DND-41 (cell line): Measurements from ENCODE around the gene PADI3.

Experiments used
- EZH2 ChIP-seq: IDR thresholded peaks from 3 replicates; pipeline ENCODE4 v1.6.1; 2012; ENCODE audit warnings: borderline replicate concordance, low read depth, mild to moderate bottlenecking, moderate library complexity, low read length, inconsistent platforms; ENCODE audit not compliant: severe bottlenecking
- TF ChIP-seq, protein P1 (sequence below): IDR thresholded peaks from 2 replicates; pipeline ENCODE4 v1.5.1; 2012; ENCODE audit warnings: borderline replicate concordance, low read length, moderate library complexity, mild to moderate bottlenecking; ENCODE audit not compliant: poor library complexity, severe bottlenecking; ENCODE audit errors: extremely low read depth

DNA sequence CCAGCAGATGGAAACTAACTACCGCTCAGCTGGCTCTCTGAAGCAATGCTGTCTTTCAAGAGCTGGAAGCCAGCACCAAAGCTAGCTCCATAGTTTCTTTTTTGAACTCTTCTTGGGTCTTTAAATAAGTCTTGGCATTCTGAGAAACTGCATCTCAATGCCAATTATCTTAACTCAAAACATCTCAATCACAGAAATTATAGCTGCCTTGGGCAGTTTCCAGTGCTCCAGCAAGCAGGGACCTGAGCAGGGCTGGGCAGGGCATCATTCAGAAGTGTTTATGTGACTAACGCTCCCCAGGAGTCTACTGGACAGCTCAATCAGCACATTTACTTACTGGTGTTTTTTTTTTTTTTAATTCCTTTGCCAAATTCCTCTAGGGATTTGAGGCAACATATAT, 40.8 kb downstream of the PADI3 start:
- TF ChIP-seq, protein P1, sequence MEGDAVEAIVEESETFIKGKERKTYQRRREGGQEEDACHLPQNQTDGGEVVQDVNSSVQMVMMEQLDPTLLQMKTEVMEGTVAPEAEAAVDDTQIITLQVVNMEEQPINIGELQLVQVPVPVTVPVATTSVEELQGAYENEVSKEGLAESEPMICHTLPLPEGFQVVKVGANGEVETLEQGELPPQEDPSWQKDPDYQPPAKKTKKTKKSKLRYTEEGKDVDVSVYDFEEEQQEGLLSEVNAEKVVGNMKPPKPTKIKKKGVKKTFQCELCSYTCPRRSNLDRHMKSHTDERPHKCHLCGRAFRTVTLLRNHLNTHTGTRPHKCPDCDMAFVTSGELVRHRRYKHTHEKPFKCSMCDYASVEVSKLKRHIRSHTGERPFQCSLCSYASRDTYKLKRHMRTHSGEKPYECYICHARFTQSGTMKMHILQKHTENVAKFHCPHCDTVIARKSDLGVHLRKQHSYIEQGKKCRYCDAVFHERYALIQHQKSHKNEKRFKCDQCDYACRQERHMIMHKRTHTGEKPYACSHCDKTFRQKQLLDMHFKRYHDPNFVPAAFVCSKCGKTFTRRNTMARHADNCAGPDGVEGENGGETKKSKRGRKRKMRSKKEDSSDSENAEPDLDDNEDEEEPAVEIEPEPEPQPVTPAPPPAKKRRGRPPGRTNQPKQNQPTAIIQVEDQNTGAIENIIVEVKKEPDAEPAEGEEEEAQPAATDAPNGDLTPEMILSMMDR: no peak
- no peak for TF ChIP-seq EZH2
